Muscle of arm (tissue), 12 donors: Measurements from ENCODE around the gene COG2. TPM values are rescaled to one million over a fixed set of nuclear protein-coding genes. Genes with fewer than 3 reads are reported as not detected.
"Not testable (repeated sequence)": the region's sequence is repeated elsewhere in the genome, so short reads cannot be mapped to it uniquely, and the experiment has no call there.

Experiments
- DNase-seq: peaks from one replicate; pipeline ENCODE4 v3.0.0-alpha.2; 2013
- polyA plus RNA-seq, 12 donors: library from polyadenylated mRNA; unstranded; fragments of 120-200 nt; gene quantifications; one replicate each; pipeline ENCODE4 v1.2.1, GENCODE V29; 2013; ENCODE audit not compliant: insufficient read length in 12 of 12

Gene COG2
- polyA plus RNA-seq, 12 donors = 14.7 to 26.4 (median 21.9) TPM; not detected in 1

DNA sequence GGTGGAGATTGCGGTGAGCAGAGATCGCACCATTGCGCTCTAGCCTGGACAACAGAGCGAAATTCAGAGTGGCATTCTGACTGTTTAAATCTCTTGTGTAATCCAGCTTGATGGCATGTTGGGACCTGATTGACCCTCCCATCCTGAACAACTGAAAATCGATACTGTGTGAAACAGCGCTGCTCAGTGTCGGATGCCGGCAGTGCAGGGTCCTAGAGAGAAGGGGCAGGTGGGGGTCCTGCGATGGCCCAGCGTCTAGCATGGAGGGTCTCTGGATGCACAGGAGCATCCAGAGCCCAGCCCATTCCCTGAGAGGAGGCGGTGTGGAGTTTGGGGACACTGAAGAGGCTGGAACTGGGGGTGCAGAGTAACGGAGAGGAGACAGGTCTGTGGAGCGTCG is 55.8 kb downstream of the COG2 start:
- DNase-seq = no peak

DNA sequence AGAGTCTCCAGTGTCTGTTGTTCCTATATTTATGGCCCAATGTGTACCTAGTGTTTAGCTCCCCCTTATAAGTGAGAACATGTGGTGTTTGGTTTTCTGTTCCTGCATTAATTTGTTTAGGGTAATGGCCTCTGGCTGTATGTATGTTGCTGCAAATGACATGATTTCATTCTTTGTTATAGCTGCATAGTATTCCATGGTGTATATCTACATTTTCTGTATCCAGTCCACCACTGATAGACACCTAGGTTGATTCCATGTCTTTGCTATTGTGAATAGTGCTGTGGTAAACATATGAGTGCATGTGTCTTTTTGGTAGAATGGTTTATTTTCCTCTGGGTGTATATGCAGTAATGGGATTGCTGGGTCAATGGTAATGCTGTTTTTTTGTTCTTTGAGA is 56.7 kb downstream of the COG2 start:
- not testable (repeated sequence) for DNase-seq

- DNase-seq = no peak
These were observed 57.4 kb downstream of the COG2 start for GRCh38 chr1:230699716-230700115.

DNA sequence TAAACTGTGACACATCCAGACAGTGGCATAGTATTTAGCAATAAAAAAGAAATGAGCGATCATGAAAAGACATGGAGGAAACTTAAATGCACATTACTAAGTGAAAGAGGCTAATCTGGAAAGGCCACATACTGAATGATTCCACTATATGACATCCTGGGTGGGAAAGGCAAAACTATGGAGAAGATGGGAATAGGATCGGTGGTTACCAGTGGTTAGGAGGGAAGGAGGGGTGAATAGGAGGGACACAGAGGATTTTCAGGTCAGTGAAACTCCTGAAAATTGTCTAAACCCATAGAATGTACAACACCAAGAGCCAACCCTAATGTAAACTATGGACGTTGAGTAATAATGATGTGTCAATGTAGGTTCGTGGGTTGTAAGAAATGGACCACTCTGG is 57.9 kb downstream of the COG2 start:
- DNase-seq = no peak

DNA sequence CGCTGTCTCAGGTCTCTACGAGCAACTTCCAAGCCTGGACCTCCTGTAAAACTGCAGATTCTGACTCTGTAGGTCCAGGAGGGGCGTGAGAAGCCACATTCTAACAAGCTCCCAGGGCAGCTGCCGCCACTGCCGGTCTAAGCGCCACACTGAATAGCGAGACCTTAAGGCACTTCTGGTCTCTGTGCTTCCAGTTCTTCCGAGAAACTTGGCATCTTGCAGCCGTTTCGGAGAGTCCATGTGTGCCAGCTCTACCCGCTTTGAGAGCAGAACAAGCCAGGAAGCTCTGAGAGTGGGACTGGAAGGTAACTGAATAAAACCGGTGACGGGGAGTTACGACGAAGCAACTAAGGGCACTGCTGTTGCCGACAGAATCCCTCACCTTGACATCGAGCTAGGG is 59.2 kb downstream of the COG2 start:
- DNase-seq = no peak

- DNase-seq = no peak
These were observed 59.9 kb downstream of the COG2 start for GRCh38 chr1:230701895-230702768.

GRCh38 chr1:230702934-230703678 is 60.8 kb downstream of the COG2 start:
- DNase-seq = no peak

- DNase-seq = no peak
These were observed 61.6 kb downstream of the COG2 start for GRCh38 chr1:230703679-230704385.

- DNase-seq = no peak
These were observed 62.5 kb downstream of the COG2 start for GRCh38 chr1:230704830-230705229.

- DNase-seq = no peak
These were observed 63.2 kb downstream of the COG2 start for GRCh38 chr1:230705289-230706019.

- DNase-seq = no peak
These were observed 63.9 kb downstream of the COG2 start for GRCh38 chr1:230706020-230706699.

- no peak for DNase-seq
These were observed 64.8 kb downstream of the COG2 start for GRCh38 chr1:230706887-230707731.

GRCh38 chr1:230707732-230708630 is 65.7 kb downstream of the COG2 start:
- DNase-seq = no peak

- no peak for DNase-seq
These were observed 66.6 kb downstream of the COG2 start for GRCh38 chr1:230708631-230709580.

- no peak for DNase-seq
These were observed 67.6 kb downstream of the COG2 start for GRCh38 chr1:230709619-230710542.

DNA sequence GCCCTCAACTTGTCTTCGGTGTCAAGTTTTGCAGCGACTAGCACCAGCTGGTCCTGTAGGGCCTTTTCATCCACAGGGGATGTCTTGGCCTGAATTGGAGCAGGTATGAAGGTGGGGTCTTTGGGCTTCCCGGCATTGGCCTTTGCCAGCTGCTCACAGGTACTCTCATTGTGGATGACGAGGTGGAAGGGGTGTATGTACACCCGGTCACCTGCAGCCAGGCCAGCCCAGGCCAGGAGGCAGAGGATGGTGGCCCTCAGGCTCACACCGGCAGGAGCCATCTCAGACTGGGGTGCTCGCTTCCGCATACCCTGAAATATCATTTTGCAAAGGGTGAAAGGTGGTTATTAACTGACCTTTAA is 68.2 kb downstream of the COG2 start:
- no peak for DNase-seq

- DNase-seq = no peak
These were observed 69.0 kb downstream of the COG2 start for GRCh38 chr1:230711245-230711644.
